ENCODE data around the gene APPBP2. TPM values are rescaled to one million over a fixed set of nuclear protein-coding genes. Genes with fewer than 3 reads are reported as not detected.

Gene APPBP2
- total and polyA plus RNA-seq, 2 donors (not counting 3 experiments of a cell fraction or from before 2014, with no cell fraction given), result 8.4 to 49.1 TPM

- H3K4me3 ChIP-seq (replicated peaks in 1 of 3; ENCODE audit: insufficient read depth in 1 of 3, low read depth in 1 of 3, low read length in 3 of 3), result no peak overlapping the region
- ChIA-PET CTCF (interaction anchor here (1.2 to 2.5 kb wide), 4 partner anchors 7 to 167 kb away, joined by 3 to 9 read pairs (median 5); no protein-coding TSS in a partner anchor), POLR2A (no interaction called here)
- no peaks in the 10 kb centered on the region for H3K79me2 ChIP-seq (ENCODE audit: control insufficient read depth, insufficient read depth, low read length)
- DNase-seq (ENCODE audit: low read depth, low spot score), result no peak
- intact Hi-C loops (cut with micrococcal nuclease) (loop anchor here (10.0 kb wide), 1 partner anchor 254 kb away; the partner anchor contains the start of gene CA4), dilution Hi-C loops (cut with MboI; ENCODE audit: extremely low pct_ligation_motif_present, low sequenced_read_pairs) (no loop called here)
- no peak overlapping the region for H2AFZ ChIP-seq (ENCODE audit: low read depth, low read length)
- H3K9me1 ChIP-seq (replicated peaks; ENCODE audit: control insufficient read depth, extremely low read depth, insufficient read depth, low read length), result no peaks in the 10 kb centered on the region
- no TSS peak for BruUV-seq (replicated peaks)
- no peaks in the 10 kb centered on the region for H3K9me3 ChIP-seq (replicated peaks; ENCODE audit: control insufficient read depth, insufficient read depth, low read length)
- H3K36me3 ChIP-seq (ENCODE audit: control insufficient read depth in 2 of 2, extremely low read depth in 1 of 2, insufficient read depth in 2 of 2, low read length in 2 of 2), result no peaks in the 10 kb centered on the region
- TF ChIP-seq FOS (IDR thresholded peaks at IDR 0.05; ENCODE audit: borderline replicate concordance, insufficient read depth, low read length), result no peak
- no peak for TF ChIP-seq GATA2 (IDR thresholded peaks at IDR 0.05; ENCODE audit: insufficient read depth, insufficient read length, low read depth, low read length)
- TF ChIP-seq CTCF (IDR thresholded peaks at IDR 0.05; ENCODE audit: extremely low read depth in 1 of 2, insufficient read depth in 1 of 2, low read depth in 1 of 2, low read length in 2 of 2), result no peak
- TF ChIP-seq MAX (IDR thresholded peaks at IDR 0.05; ENCODE audit: insufficient read depth, insufficient read length), result no peak
- TF ChIP-seq POLR2A (IDR thresholded peaks at IDR 0.05; ENCODE audit: low read depth, low read length), result no peak
- TF ChIP-seq MYC (IDR thresholded peaks at IDR 0.05; ENCODE audit: low read depth, low read length), result no peak
- TF ChIP-seq POLR2AphosphoS5 (IDR thresholded peaks at IDR 0.05; ENCODE audit: insufficient read depth, low read depth, low read length), result no peak
- TF ChIP-seq JUN (IDR thresholded peaks at IDR 0.05; ENCODE audit: borderline replicate concordance, insufficient read depth, insufficient read length, low read depth), result no peak
- TF ChIP-seq EZH2 (IDR thresholded peaks at IDR 0.05; ENCODE audit: borderline replicate concordance, low read depth, low read length, severe bottlenecking), result no peak
- no peak overlapping the region for H3K4me2 ChIP-seq (ENCODE audit: insufficient read depth, low read length)
- no peaks in the 10 kb centered on the region for H4K20me1 ChIP-seq (replicated peaks; ENCODE audit: control insufficient read depth, extremely low read depth, insufficient read depth, low read length)
- H3K4me1 ChIP-seq (ENCODE audit: control insufficient read depth, extremely low read depth, insufficient read depth, low read length), result peaks cover 4% of the 10 kb centered on the region
- H3K9ac ChIP-seq (replicated peaks; ENCODE audit: extremely low read depth, insufficient read depth, low read length), result peak overlapping the region; percentile 3
- no peak overlapping the region for H3K27ac ChIP-seq (ENCODE audit: insufficient read depth, low read depth, low read length)
- H3K27me3 ChIP-seq (ENCODE audit: control insufficient read depth in 2 of 2, insufficient read depth in 2 of 2, low read length in 2 of 2), result no peaks in the 10 kb centered on the region
- FAIRE-seq, result no peak
Measured at GRCh38 chr17:60398227-60398959, 127.6 kb downstream of the APPBP2 start.
